SU-DHL-6 (cell line): ENCODE data around the gene SULT2B1.
A peak's percentile ranks its signal among the peaks of the same experiment; 100 is the strongest.

ENCODE experiments used
- H2AFZ ChIP-seq: fragments of 200-600 bp; sonication (generic); 2 replicates; pipeline ENCODE4 v1.6.1; 2014; ENCODE audit warnings: low read depth, mild to moderate bottlenecking, moderate library complexity, mixed read lengths, antibody characterized with exemption, low read length; ENCODE audit not compliant: severe bottlenecking
- H3F3A ChIP-seq: fragments of 200-600 bp; shearing (Covaris generic); 2 replicates; pipeline ENCODE4 v1.6.0; 2016; ENCODE audit warnings: antibody characterized with exemption, mild to moderate bottlenecking; ENCODE audit not compliant: insufficient read depth
- H3K27ac ChIP-seq: fragments of 200-600 bp; sonication (generic); 2 replicates; pipeline ENCODE4 v1.5.1; 2016; ENCODE audit warnings: low read depth, mild to moderate bottlenecking, low read length, moderate library complexity, mixed read lengths
- H3K27me3 ChIP-seq: fragments of 200-600 bp; sonication (generic), shearing (Covaris generic); 2 replicates; pipeline ENCODE4 v1.6.0; 2014; ENCODE audit warnings: mild to moderate bottlenecking, low read length
- H3K36me3 ChIP-seq: fragments of 200-600 bp; sonication (generic); 2 replicates; pipeline ENCODE4 v1.6.1; 2014; ENCODE audit warnings: mild to moderate bottlenecking, low read length, mixed read lengths
- H3K4me2 ChIP-seq: fragments of 300-600, 200-600 bp; shearing (Covaris generic), sonication (generic); 2 replicates; pipeline ENCODE4 v1.6.0; 2014; ENCODE audit warnings: low read length, low read depth, mild to moderate bottlenecking; ENCODE audit not compliant: poor library complexity, severe bottlenecking
- H3K4me3 ChIP-seq: fragments of 200-600 bp; sonication (generic); 2 replicates; pipeline ENCODE4 v1.5.1; 2014; ENCODE audit warnings: antibody characterized with exemption, low read length, mild to moderate bottlenecking, mixed read lengths; ENCODE audit not compliant: insufficient read depth, poor library complexity, severe bottlenecking
- H3K79me2 ChIP-seq: fragments of 200-600 bp; sonication (generic); 2 replicates; pipeline ENCODE4 v1.6.1; 2014; ENCODE audit warnings: mild to moderate bottlenecking, low read length, moderate library complexity; ENCODE audit not compliant: insufficient read depth
- H3K9ac ChIP-seq: fragments of 200-600 bp; sonication (generic); 2 replicates; pipeline ENCODE4 v1.7.0; 2014; ENCODE audit warnings: mild to moderate bottlenecking, low read length
- H3K9me2 ChIP-seq: fragments of 200-600 bp; sonication (generic); replicated peaks from 2 replicates; pipeline ENCODE4 v1.6.1; 2014; ENCODE audit warnings: low read length; ENCODE audit not compliant: insufficient read depth
- H3K9me3 ChIP-seq: fragments of 200-600 bp; sonication (generic); 2 replicates; pipeline ENCODE4 v1.6.1; 2014; ENCODE audit warnings: low read length, mixed read lengths; ENCODE audit not compliant: insufficient read depth
- H4K20me1 ChIP-seq: fragments of 200-600 bp; sonication (generic); 2 replicates; pipeline ENCODE4 v1.6.1; 2014; ENCODE audit warnings: low read depth, mild to moderate bottlenecking, antibody characterized with exemption, low read length, moderate library complexity, mixed read lengths
- CTCF ChIP-seq: fragments of 200-600 bp; sonication (generic); IDR thresholded peaks from one replicate; pipeline ENCODE4 v1.5.1; 2017; ENCODE audit warnings: antibody characterized with exemption, mild to moderate bottlenecking, low read length, moderate library complexity; ENCODE audit not compliant: insufficient read depth, poor library complexity, severe bottlenecking
- EZH2phosphoT487 ChIP-seq: fragments of 200-600 bp; sonication (generic), shearing (Covaris generic); conservative IDR thresholded peaks from 2 replicates; pipeline ENCODE4 v1.6.1; 2018; ENCODE audit warnings: mild to moderate bottlenecking, antibody characterized with exemption, low read length, moderate library complexity, mixed read lengths

SULT2B1 gene

GRCh38 chr19:48588670-48589401 lies 36.9 kb downstream of the SULT2B1 start:
- H4K20me1 ChIP-seq = no peaks in the 10 kb centered on the region
- H3K36me3 ChIP-seq = no peaks in the 10 kb centered on the region
- peak overlapping the region; percentile 10 for H2AFZ ChIP-seq
- no peaks in the 10 kb centered on the region for H3K79me2 ChIP-seq
- no peak overlapping the region for H3K4me3 ChIP-seq
- no peaks in the 10 kb centered on the region for H3F3A ChIP-seq
- H3K9me2 ChIP-seq = no peaks in the 10 kb centered on the region
- H3K27me3 ChIP-seq = no peaks in the 10 kb centered on the region
- peak; percentile 96 for TF ChIP-seq CTCF
- no peak for TF ChIP-seq EZH2phosphoT487
- H3K27ac ChIP-seq = no peak overlapping the region
- peak overlapping the region; percentile 12; the same call in 1 of the 2 replicates for H3K9ac ChIP-seq
- peak overlapping the region; percentile 44 for H3K4me2 ChIP-seq
- H3K9me3 ChIP-seq = no peaks in the 10 kb centered on the region

- no peaks in the 10 kb centered on the region for H3F3A ChIP-seq
- no peak overlapping the region for H3K4me3 ChIP-seq
- no peak overlapping the region for H3K4me2 ChIP-seq
- H4K20me1 ChIP-seq = no peaks in the 10 kb centered on the region
- TF ChIP-seq EZH2phosphoT487 = no peak
- TF ChIP-seq CTCF = no peak
- H3K27me3 ChIP-seq = no peaks in the 10 kb centered on the region
- no peak overlapping the region for H3K9ac ChIP-seq
- no peaks in the 10 kb centered on the region for H3K9me2 ChIP-seq
- no peaks in the 10 kb centered on the region for H3K9me3 ChIP-seq
- H3K36me3 ChIP-seq = no peaks in the 10 kb centered on the region
- H3K79me2 ChIP-seq = no peaks in the 10 kb centered on the region
- no peak overlapping the region for H3K27ac ChIP-seq
- no peak overlapping the region for H2AFZ ChIP-seq
These were observed 39.0 kb downstream of the SULT2B1 start for GRCh38 chr19:48591021-48591420.

GRCh38 chr19:48595171-48595570 lies 43.2 kb downstream of the SULT2B1 start:
- Histone ChIP-seq H3K79me2 (no peaks in the 10 kb centered on the region), H3K4me3 (no peak overlapping the region), H3K27ac (no peak overlapping the region), H3K4me2 (no peak overlapping the region), H3F3A (no peaks in the 10 kb centered on the region), H3K9me3 (no peaks in the 10 kb centered on the region), H3K9ac (no peak overlapping the region), H3K36me3 (no peaks in the 10 kb centered on the region), H4K20me1 (no peaks in the 10 kb centered on the region), H3K27me3 (no peaks in the 10 kb centered on the region), H3K9me2 (no peaks in the 10 kb centered on the region), H2AFZ (no peak overlapping the region)
- TF ChIP-seq CTCF (no peak), EZH2phosphoT487 (no peak)
